ENCODE results near the gene MEX3D.

DNA sequence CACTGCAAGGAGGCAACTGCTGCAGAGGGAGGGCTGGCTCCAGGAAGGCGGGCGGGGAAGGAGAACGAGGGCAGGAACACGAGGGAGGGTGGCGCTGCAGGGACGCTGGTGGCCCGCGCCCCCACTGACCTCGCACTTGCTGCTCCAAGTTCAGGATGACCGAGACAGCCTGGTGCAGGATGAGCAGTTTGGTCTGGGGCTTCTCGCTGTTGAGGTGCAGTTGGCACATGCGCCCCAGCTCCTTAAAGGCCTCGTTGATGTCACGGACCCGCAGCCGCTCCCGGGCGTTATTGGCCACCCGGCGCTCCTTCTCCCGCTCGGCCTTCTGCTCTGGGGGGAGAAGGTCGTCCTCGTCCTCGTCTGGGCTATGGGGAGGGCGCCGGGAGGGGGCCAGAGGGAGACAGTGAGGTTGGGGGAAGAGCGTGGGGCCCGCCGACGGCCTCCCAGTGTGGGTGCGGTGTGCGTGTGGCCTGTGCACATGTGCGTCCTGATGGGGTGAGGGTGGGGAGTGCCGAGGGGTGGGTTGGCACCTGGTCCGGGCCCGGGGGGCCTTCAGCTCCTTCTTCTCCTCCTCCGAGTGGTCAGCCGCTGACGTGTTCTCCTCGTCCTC, 47.1 kb upstream of the MEX3D start:
- TF ChIP-seq POLR2A (IDR thresholded peaks at IDR 0.05; ENCODE audit: low read length) (no peak), GATA1 (IDR thresholded peaks at IDR 0.05; ENCODE audit: low read depth, low read length) (no peak)

Data from erythroblast (primary cell).